GM19452 (cell line): ENCODE measurements around the gene SMCR8.
"Not testable (repeated sequence)": the region's sequence is repeated elsewhere in the genome, so short reads cannot be mapped to it uniquely, and the experiment has no call there.

Experiments used
- ATAC-seq: cut with Tn5 transposase; IDR thresholded peaks from one replicate; pipeline ENCODE4 v1.9.1; 2021; ENCODE audit not compliant: unreplicated experiment

SMCR8 gene

GRCh38 chr17:18356624-18357023, 41.5 kb downstream of the SMCR8 start:
- no peak for ATAC-seq

DNA sequence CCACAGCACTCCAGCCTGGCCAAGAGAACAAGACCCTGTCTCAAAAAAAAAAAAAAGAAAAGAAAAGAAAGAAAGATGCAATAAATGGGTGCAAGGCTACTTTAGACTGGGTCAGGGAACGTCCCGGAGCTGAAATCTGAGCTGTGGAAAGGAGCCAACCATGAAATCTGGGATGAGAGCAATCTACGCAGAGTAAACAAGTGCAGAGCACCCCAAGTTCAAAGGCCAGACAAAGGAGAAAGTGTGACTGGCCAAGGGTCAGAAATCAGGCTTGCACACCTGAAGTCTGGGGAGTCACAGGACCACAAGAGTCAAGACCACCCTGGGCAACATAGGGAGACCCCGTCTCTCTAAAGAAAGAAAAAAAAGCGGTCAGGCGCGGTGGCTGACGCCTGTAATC, 45.4 kb downstream of the SMCR8 start:
- ATAC-seq: no peak

DNA sequence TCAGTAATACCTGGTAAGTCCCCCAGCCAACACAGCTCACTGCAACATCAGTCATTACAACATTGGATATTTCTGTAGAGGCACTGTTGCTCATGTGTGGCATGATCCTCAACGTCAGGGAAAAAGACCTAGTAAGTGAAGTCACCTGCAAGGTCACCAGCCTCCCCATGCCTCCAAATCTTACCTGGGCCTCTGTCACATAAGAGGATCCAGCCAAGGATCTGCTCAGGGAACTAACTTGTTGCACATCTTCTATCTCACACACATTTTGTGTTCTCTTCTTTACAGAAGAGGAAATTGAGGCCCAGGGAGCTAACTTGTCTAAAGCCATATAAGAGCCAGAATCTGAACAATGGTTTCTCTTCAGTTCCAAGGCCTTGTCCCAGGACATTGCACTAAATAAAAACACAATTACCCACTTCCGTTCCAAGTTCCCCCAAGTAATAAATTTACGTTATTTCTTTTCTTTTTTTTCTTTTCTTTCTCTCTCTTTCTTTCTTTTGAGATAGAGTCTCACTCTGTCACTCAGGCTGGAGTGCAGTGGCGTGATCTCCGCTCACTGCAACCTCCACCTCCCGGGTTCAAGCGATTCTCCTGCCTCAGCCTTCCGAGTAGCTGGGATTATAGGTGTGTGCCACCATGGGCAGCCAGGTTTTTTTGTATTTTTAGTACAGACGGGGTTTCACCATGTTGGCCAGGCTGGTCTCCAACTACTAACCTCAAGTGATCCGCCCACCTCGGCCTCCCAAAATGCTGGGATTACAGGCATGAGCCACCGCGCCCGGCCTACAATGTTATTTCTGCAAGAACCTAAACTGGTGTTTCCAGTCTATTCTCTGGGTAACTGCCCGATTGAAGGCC, 47.0 kb downstream of the SMCR8 start:
- ATAC-seq: no peak

GRCh38 chr17:18362698-18363100, 47.6 kb downstream of the SMCR8 start:
- ATAC-seq: no peak

- peak; percentile 97 for ATAC-seq
These were observed 48.3 kb downstream of the SMCR8 start, which contains the start of gene SHMT1 for GRCh38 chr17:18363101-18364049. SHMT1 (minus strand) TSS chr17:18363550; CDS start chr17:18355981, 7,569 bp downstream.

DNA sequence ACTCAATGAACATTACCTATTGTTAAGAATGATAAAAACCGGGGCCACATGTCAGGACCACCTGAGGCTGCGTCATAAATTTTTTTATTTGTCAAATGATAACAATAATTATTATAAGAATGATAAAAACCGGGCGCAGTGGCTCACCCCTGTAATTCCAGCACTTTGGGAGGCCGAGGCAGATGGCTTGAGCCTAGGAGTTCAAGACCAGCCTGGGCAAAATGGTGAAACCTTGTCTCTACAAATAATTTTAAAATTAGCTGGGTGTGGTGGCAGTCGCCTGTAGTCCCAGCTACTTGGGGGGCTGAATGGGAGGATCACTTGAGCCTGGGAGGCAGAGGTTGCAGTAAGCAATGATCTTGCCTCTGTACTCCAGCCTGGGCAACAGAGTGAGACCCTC, 49.1 kb downstream of the SMCR8 start:
- ATAC-seq: no peak

GRCh38 chr17:18368946-18369345, 53.9 kb downstream of the SMCR8 start:
- no peak for ATAC-seq

- no peak for ATAC-seq
These were observed 55.7 kb downstream of the SMCR8 start for GRCh38 chr17:18370761-18371160.

DNA sequence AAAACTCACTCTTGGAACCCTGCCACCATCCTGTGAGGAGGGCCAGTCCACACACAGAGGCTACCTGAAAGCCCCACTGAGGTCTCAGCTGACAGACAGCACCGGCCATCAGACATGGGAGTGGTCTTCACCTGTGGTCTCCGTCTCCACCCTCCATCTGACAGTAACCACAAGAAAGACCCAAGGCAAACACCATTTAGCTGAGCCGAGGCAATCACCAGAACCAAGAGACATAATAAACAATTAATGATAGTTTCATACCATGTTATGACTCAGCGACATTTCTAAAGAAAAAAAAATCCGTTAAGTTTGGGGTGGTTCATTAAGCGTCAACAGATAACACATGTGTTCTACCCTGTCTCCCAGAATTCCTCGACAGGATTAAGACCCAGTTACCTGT, 56.4 kb downstream of the SMCR8 start:
- no peak for ATAC-seq

- not testable (repeated sequence) for ATAC-seq
These were observed 58.1 kb downstream of the SMCR8 start for GRCh38 chr17:18373181-18373580.

GRCh38 chr17:18374216-18374615, 59.1 kb downstream of the SMCR8 start:
- no peak for ATAC-seq
